Endometrial microvascular endothelial cells (primary cell): ENCODE measurements around the gene DBN1. TPM values are rescaled to one million over a fixed set of nuclear protein-coding genes. Genes with fewer than 3 reads are reported as not detected.

ENCODE experiments used
- in situ Hi-C: cut with HindIII; loops from 2 replicates; pipeline ENCODE4 v1.10.0; 2017; ENCODE audit warnings: low sequenced_read_pairs, low pct_unique_long_range_greater_than_20kb; ENCODE audit errors: inconsistent ontology term
- total RNA-seq: library from RNA; depleted of rRNA; stranded (reverse); fragments of >200 nt; gene quantifications from one replicate; pipeline ENCODE4 v1.2.3, GENCODE V29; 2015; ENCODE audit errors: inconsistent ontology term

The DBN1 gene
- total RNA-seq, 1 donor from 2014 or later: 286 TPM

- in situ Hi-C loops: no loop called here
Observed at GRCh38 chr5:177465044-177465443, 8.4 kb downstream of the DBN1 start.

GRCh38 chr5:177462021-177462670 lies 11.3 kb downstream of the DBN1 start:
- in situ Hi-C loops: no loop called here

- in situ Hi-C loops: no loop called here
Observed at GRCh38 chr5:177459819-177460628, 13.4 kb downstream of the DBN1 start.

- in situ Hi-C loops: no loop called here
Observed at GRCh38 chr5:177459357-177459756, 14.1 kb downstream of the DBN1 start.

- in situ Hi-C loops: no loop called here
Observed at GRCh38 chr5:177458912-177459350, 14.5 kb downstream of the DBN1 start.

- in situ Hi-C loops: no loop called here
Observed at GRCh38 chr5:177457852-177458681, 15.4 kb downstream of the DBN1 start.

GRCh38 chr5:177456976-177457851 lies 16.2 kb downstream of the DBN1 start:
- in situ Hi-C loops: no loop called here

- in situ Hi-C loops: no loop called here
Observed at GRCh38 chr5:177456591-177456964, 16.9 kb downstream of the DBN1 start.

GRCh38 chr5:177455661-177456590 lies 17.5 kb downstream of the DBN1 start:
- in situ Hi-C loops: no loop called here

- in situ Hi-C loops: no loop called here
Observed at GRCh38 chr5:177455036-177455660, 18.3 kb downstream of the DBN1 start.

GRCh38 chr5:177454397-177455035 lies 18.9 kb downstream of the DBN1 start:
- in situ Hi-C loops: no loop called here

GRCh38 chr5:177453852-177454396 lies 19.5 kb downstream of the DBN1 start:
- in situ Hi-C loops: no loop called here

- in situ Hi-C loops: no loop called here
Observed at GRCh38 chr5:177452688-177453638, 20.5 kb downstream of the DBN1 start.

- in situ Hi-C loops: no loop called here
Observed at GRCh38 chr5:177450667-177451424, 22.6 kb downstream of the DBN1 start.
